CD4-positive, alpha-beta T cell treated with Interleukin-6 at 100 ng/mL for 8 hours (primary cell): ENCODE data around the gene TENM3.
"Not testable (repeated sequence)": the region's sequence is repeated elsewhere in the genome, so short reads cannot be mapped to it uniquely, and the experiment has no call there.

Experiments
- DNase-seq: peaks from one replicate; pipeline ENCODE4 v3.0.0-alpha.2; 2020; ENCODE audit warnings: mixed read lengths, low spot score

The TENM3 gene

GRCh38 chr4:182228991-182229577, 14.1 kb upstream of the TENM3 start:
- no peak for DNase-seq

GRCh38 chr4:182230256-182230655, 12.9 kb upstream of the TENM3 start:
- DNase-seq, result no peak

GRCh38 chr4:182231080-182231479, 12.1 kb upstream of the TENM3 start:
- no peak for DNase-seq

GRCh38 chr4:182231496-182231895, 11.7 kb upstream of the TENM3 start:
- no peak for DNase-seq

- DNase-seq, result no peak
These were observed 9.7 kb upstream of the TENM3 start for GRCh38 chr4:182233310-182234090.

- no peak for DNase-seq
These were observed 8.0 kb upstream of the TENM3 start for GRCh38 chr4:182235021-182235795.

- DNase-seq, result no peak
These were observed 7.0 kb upstream of the TENM3 start for GRCh38 chr4:182236186-182236585.

- not testable (repeated sequence) for DNase-seq
These were observed 6.2 kb upstream of the TENM3 start for GRCh38 chr4:182237010-182237409.

- no peak for DNase-seq
These were observed 4.8 kb upstream of the TENM3 start for GRCh38 chr4:182238355-182238931.

GRCh38 chr4:182240161-182241130, 2.8 kb upstream of the TENM3 start:
- no peak for DNase-seq

GRCh38 chr4:182242260-182242659, 942 bp upstream of the TENM3 start:
- DNase-seq, result not testable (repeated sequence)

- DNase-seq, result no peak
These were observed 415 bp upstream of the TENM3 start for GRCh38 chr4:182242787-182243186.

GRCh38 chr4:182245041-182245440, 1.8 kb downstream of the TENM3 start:
- no peak for DNase-seq

GRCh38 chr4:182245541-182246215, 2.5 kb downstream of the TENM3 start:
- no peak for DNase-seq

GRCh38 chr4:182246401-182247205, 3.4 kb downstream of the TENM3 start:
- no peak for DNase-seq

GRCh38 chr4:182248295-182248694, 5.1 kb downstream of the TENM3 start:
- DNase-seq, result no peak

- DNase-seq, result no peak
These were observed 7.2 kb downstream of the TENM3 start for GRCh38 chr4:182250446-182250845.

GRCh38 chr4:182251116-182251515, 7.9 kb downstream of the TENM3 start:
- no peak for DNase-seq

- DNase-seq, result no peak
These were observed 9.0 kb downstream of the TENM3 start for GRCh38 chr4:182252220-182252619.
